ENCODE measurements around the gene DMRTB1. TPM values are rescaled to one million over a fixed set of nuclear protein-coding genes. Genes with fewer than 3 reads are reported as not detected.

DMRTB1 gene
- total RNA-seq, 1 experiment from 2014 or later = not detected

GRCh38 chr1:53460211-53460634 is 1.0 kb downstream of the DMRTB1 start:
- no peak overlapping the region for H3K9ac ChIP-seq (ENCODE audit: low read length)
- ATAC-seq (no peak), DNase-seq (no peak)
- no peaks in the 10 kb centered on the region for H3K27me3 ChIP-seq (ENCODE audit: low read length)
- no peaks in the 10 kb centered on the region for H4K20me1 ChIP-seq (ENCODE audit: low read length)
- no peaks in the 10 kb centered on the region for H3K9me3 ChIP-seq (ENCODE audit: low read length)
- ChIA-PET CTCF (no interaction called here), POLR2A (ENCODE audit: unreplicated experiment) (no interaction called here)
- no peaks in the 10 kb centered on the region for H3K79me2 ChIP-seq (ENCODE audit: low read length)
- no peaks in the 10 kb centered on the region for H3F3A ChIP-seq (ENCODE audit: low read length, unreplicated experiment)
- intact Hi-C loops (cut with micrococcal nuclease) = no loop called here
- no peak overlapping the region for H2AFZ ChIP-seq (ENCODE audit: low read length)
- TF ChIP-seq CTCF (conservative IDR thresholded peaks at IDR 0.05; ENCODE audit: low read depth, low read length) (no peak), EZH2 (IDR thresholded peaks at IDR 0.05; ENCODE audit: low read length, unreplicated experiment) (no peak), EZH2phosphoT487 (IDR thresholded peaks at IDR 0.05; ENCODE audit: borderline replicate concordance, low read length) (no peak)
- H3K4me1 ChIP-seq (ENCODE audit: insufficient read depth, low read length) = peaks cover 8% of the 10 kb centered on the region
- H3K36me3 ChIP-seq (ENCODE audit: low read depth, low read length) = no peaks in the 10 kb centered on the region
- no peak overlapping the region for H3K27ac ChIP-seq (ENCODE audit: low read length)
- no peak overlapping the region for H3K4me3 ChIP-seq (ENCODE audit: low read length)
- no TSS peak for BruUV-seq (replicated peaks)
- no peak overlapping the region for H3K4me2 ChIP-seq (ENCODE audit: low read length)
- H3K9me2 ChIP-seq (replicated peaks; ENCODE audit: low read length) = no peaks in the 10 kb centered on the region

GRCh38 chr1:53460666-53461322 is 1.6 kb downstream of the DMRTB1 start:
- no peak for ATAC-seq
- Histone ChIP-seq H2AFZ (ENCODE audit: low read length) (no peak overlapping the region), H3K9me3 (ENCODE audit: low read length) (no peaks in the 10 kb centered on the region), H4K20me1 (ENCODE audit: low read length) (no peaks in the 10 kb centered on the region), H3F3A (ENCODE audit: low read length, unreplicated experiment) (no peaks in the 10 kb centered on the region), H3K4me3 (ENCODE audit: low read length) (no peak overlapping the region), H3K9me2 (replicated peaks; ENCODE audit: low read length) (no peaks in the 10 kb centered on the region), H3K27ac (ENCODE audit: low read length) (no peak overlapping the region), H3K9ac (ENCODE audit: low read length) (no peak overlapping the region), H3K4me1 (ENCODE audit: insufficient read depth, low read length) (peaks cover 4% of the 10 kb centered on the region), H3K27me3 (ENCODE audit: low read length) (no peaks in the 10 kb centered on the region), H3K79me2 (ENCODE audit: low read length) (no peaks in the 10 kb centered on the region), H3K4me2 (ENCODE audit: low read length) (no peak overlapping the region), H3K36me3 (ENCODE audit: low read depth, low read length) (no peaks in the 10 kb centered on the region)
- TF ChIP-seq CTCF (conservative IDR thresholded peaks at IDR 0.05; ENCODE audit: low read depth, low read length) = no peak
- TF ChIP-seq EZH2 (IDR thresholded peaks at IDR 0.05; ENCODE audit: low read length, unreplicated experiment) = no peak
- TF ChIP-seq EZH2phosphoT487 (IDR thresholded peaks at IDR 0.05; ENCODE audit: borderline replicate concordance, low read length) = no peak
- intact Hi-C loops (cut with micrococcal nuclease) = no loop called here
- no peak for DNase-seq
- POLR2A ChIA-PET (ENCODE audit: unreplicated experiment) = no interaction called here
- CTCF ChIA-PET = no interaction called here
- no TSS peak for BruUV-seq (replicated peaks)

DNA sequence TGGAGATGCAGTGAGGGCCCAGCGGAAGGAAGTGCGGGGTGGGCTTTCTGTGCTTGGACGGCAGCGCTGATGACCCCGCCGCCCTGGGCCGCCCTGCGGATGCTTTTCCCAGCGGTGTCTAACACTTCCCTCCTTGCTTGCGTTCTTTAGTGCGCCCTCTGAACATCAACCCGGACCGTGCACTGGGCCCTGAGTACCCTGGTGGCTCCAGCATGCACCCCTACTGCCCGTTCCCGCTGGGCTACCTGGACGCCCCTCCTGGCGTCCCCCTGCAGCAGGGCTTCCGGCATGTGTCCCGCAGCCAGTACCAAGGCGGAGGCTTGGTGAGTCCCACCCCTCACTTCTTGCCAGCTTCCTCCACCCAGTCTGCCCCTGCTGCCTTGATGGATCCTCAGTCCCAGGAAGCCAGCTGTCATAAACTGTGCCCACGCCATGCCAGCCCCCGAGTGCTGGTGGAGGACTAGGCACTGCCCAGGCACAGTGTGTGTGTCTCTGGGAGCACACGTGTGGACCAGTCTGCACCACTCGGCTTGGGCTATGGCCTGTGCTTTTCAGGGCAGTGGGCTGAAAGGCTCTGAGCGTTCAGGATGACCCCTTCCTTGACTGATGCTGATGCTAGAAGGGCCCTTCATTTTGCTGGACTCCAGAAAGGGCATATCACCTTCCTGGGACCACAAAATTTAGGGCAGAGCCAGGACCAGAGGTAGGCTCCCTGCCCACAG is 2.3 kb downstream of the DMRTB1 start:
- ATAC-seq (no peak), DNase-seq (no peak)
- H3K4me1 ChIP-seq (ENCODE audit: insufficient read depth, low read length) = no peaks in the 10 kb centered on the region
- BruUV-seq (replicated peaks) = no TSS peak
- H3F3A ChIP-seq (ENCODE audit: low read length, unreplicated experiment) = no peaks in the 10 kb centered on the region
- no peak overlapping the region for H3K9ac ChIP-seq (ENCODE audit: low read length)
- intact Hi-C loops (cut with micrococcal nuclease) = no loop called here
- H3K4me3 ChIP-seq (ENCODE audit: low read length) = no peak overlapping the region
- no peaks in the 10 kb centered on the region for H3K79me2 ChIP-seq (ENCODE audit: low read length)
- no peak overlapping the region for H3K4me2 ChIP-seq (ENCODE audit: low read length)
- no peaks in the 10 kb centered on the region for H3K27me3 ChIP-seq (ENCODE audit: low read length)
- no peak overlapping the region for H2AFZ ChIP-seq (ENCODE audit: low read length)
- no peaks in the 10 kb centered on the region for H3K36me3 ChIP-seq (ENCODE audit: low read depth, low read length)
- H3K27ac ChIP-seq (ENCODE audit: low read length) = no peak overlapping the region
- no peaks in the 10 kb centered on the region for H3K9me3 ChIP-seq (ENCODE audit: low read length)
- TF ChIP-seq CTCF (conservative IDR thresholded peaks at IDR 0.05; ENCODE audit: low read depth, low read length) = no peak
- POLR2A ChIA-PET (ENCODE audit: unreplicated experiment) = no interaction called here
- no peaks in the 10 kb centered on the region for H4K20me1 ChIP-seq (ENCODE audit: low read length)
- H3K9me2 ChIP-seq (replicated peaks; ENCODE audit: low read length) = no peaks in the 10 kb centered on the region
- CTCF ChIA-PET = no interaction called here

Measured in PC-3 (cell line).